Measurements from ENCODE around the gene HEG1.
A peak's percentile ranks its signal among the peaks of the same experiment; 100 is the strongest.

The HEG1 gene

DNA sequence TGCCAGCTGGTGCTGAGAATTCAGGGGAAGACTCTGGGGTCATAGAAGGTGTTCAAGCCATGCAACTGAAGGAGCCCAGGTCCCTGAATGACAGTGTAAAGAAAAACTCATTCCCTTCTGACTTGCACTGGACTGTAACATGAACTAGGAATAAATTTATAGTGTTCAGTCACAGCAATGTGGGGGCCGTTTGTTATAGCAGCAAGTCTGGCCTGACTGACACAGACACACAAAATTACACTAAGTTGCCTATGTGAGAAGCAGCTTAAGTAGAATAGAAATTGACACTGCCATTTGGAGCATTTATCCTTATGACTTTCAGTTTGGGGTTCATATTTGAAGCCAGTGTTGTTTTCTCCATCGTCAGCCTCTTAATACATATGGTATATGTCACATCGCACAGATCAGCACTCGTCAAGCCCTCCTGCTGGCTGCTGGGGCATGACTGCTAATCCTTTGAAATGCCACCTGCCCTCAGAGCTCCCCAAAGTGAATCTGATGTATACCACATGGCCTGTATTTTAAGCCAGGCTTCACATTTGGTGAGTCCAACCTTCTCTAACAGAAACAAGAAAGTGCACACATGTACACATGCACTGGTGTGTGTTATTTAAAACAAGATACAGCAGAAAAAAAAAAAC is 17.1 kb upstream of the HEG1 start:
- DNase-seq (ENCODE audit: low read depth): no peak
- no peak overlapping the region for H3K4me3 ChIP-seq (replicated peaks; ENCODE audit: low read depth, low read length)
- TF ChIP-seq, protein P1, sequence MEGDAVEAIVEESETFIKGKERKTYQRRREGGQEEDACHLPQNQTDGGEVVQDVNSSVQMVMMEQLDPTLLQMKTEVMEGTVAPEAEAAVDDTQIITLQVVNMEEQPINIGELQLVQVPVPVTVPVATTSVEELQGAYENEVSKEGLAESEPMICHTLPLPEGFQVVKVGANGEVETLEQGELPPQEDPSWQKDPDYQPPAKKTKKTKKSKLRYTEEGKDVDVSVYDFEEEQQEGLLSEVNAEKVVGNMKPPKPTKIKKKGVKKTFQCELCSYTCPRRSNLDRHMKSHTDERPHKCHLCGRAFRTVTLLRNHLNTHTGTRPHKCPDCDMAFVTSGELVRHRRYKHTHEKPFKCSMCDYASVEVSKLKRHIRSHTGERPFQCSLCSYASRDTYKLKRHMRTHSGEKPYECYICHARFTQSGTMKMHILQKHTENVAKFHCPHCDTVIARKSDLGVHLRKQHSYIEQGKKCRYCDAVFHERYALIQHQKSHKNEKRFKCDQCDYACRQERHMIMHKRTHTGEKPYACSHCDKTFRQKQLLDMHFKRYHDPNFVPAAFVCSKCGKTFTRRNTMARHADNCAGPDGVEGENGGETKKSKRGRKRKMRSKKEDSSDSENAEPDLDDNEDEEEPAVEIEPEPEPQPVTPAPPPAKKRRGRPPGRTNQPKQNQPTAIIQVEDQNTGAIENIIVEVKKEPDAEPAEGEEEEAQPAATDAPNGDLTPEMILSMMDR (IDR thresholded peaks at IDR 0.05; ENCODE audit: low read length, missing control alignments): no peak

DNA sequence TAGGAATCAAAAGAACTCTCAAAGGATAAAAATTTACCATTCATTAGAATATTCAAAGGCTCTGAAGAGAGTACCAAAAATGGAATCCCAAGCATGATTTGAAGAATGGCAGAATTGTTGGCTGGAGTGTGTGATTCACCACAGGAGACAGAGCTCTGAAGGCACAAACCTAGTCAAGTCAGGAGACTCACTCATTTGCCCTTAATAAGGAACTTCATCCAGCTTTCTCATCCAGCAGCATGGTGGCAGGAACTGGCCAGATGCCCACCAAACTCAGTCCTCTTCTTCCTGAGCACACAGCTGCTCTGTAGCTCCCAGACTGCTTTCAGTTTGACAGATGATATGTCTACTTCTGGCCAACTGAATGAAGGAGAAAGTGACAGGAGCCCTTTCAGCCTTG is 16.5 kb upstream of the HEG1 start:
- DNase-seq (ENCODE audit: low read depth): peak; percentile 46
- H3K4me3 ChIP-seq (replicated peaks; ENCODE audit: low read depth, low read length): no peak overlapping the region
- TF ChIP-seq, protein P1 (IDR thresholded peaks at IDR 0.05; ENCODE audit: low read length, missing control alignments): no peak

DNA sequence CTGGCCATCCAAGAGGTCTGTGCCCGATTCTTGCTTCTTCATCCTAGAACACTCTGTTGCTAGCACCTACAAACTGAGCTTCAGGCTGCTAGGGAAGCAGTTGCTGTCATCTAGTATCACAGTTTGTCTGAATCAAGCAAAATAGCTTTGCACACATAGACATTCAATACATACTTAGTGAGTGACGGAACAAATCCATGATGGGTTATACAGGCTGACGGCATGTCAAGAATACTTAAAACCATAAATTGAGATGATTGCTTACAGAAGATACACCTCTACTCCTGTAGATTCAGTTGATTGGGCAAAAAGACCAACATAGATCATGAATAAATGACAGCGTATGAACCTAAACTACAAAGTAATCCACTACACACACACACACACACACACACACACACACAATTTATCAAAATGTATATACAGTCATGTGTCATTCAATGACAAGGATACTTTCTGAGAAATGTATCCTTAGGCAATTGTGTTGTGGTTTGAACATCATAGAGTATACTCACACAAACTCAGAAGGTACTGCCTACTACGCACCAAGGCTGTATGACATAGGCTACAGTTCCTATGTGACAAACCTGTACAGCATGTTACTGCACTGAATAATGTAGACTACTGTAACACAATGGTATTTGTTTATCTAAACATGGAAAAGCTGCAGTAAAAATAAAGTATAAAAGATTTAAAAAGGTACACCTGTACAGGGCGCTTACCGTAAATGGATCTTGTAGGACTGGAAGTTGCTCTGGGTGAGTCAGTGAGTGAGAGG is 14.4 kb upstream of the HEG1 start:
- H3K4me3 ChIP-seq (replicated peaks; ENCODE audit: low read depth, low read length): no peak overlapping the region
- DNase-seq (ENCODE audit: low read depth): no peak
- TF ChIP-seq, protein P1 (IDR thresholded peaks at IDR 0.05; ENCODE audit: low read length, missing control alignments): no peak

DNA sequence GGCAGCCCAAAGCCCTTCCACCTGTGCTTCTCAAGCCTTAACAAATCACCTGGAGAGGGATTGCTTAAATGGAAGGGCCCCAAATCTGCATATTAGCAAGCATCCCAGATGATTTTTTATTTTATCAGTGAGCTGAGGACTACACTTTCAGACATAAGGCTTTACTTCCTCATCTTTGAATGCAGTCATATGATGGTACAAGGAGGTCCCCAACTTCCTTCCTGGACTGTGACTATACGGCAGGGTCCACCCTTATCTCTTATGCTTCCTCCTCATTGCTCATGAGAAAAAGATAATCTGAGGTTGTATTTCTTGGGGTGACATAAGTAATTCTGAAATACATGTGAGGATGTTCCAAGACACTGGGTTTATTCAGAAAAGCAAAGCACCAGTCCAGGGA is 13.7 kb upstream of the HEG1 start:
- TF ChIP-seq, protein P1 (IDR thresholded peaks at IDR 0.05; ENCODE audit: low read length, missing control alignments): no peak
- no peak overlapping the region for H3K4me3 ChIP-seq (replicated peaks; ENCODE audit: low read depth, low read length)
- DNase-seq (ENCODE audit: low read depth): no peak

DNA sequence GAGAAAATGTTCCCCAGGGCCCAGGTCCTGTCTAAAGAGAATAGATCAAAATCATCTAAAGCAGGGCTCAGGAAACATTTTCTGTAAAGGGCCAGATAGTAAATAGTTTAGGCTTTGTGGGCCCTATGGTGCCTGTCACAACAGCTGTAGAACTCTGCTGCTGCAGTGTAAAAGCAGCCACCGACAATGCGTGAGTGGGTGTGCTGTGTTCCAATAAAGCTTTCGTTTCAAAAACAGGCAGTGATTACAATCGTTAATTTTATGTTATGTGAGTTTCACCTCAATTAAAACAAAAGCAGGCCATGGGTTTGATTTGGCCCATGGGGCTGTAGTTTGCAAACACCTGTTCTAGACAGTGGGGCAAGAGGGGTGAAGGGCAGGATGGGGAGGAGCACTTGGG is 12.5 kb upstream of the HEG1 start:
- no peak for DNase-seq (ENCODE audit: low read depth)
- no peak overlapping the region for H3K4me3 ChIP-seq (replicated peaks; ENCODE audit: low read depth, low read length)
- TF ChIP-seq, protein P1 (IDR thresholded peaks at IDR 0.05; ENCODE audit: low read length, missing control alignments): no peak

DNA sequence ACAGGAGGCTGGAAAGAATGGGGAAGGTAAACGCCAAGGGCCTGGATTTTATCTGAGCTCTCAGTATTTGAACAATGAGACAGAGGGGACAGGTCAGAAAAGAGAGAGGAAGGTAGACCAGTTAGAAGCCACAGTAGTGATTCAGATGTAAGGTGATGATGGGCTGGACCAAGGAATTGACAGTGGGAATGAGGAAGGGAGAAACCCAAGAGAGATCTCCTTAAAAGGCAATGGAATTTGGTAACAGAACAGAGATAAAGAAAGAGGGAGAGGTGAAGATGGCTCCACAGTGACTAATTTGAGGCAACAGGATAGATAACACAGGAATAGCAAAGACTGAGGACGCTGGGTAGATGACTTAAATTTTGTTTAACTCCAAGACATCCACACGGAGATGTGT is 11.4 kb upstream of the HEG1 start:
- TF ChIP-seq, protein P1 (IDR thresholded peaks at IDR 0.05; ENCODE audit: low read length, missing control alignments): no peak
- H3K4me3 ChIP-seq (replicated peaks; ENCODE audit: low read depth, low read length): no peak overlapping the region
- DNase-seq (ENCODE audit: low read depth): no peak
